Panc1 (cell line): Measurements from ENCODE around the gene HACD1. TPM values are rescaled to one million over a fixed set of nuclear protein-coding genes. Genes with fewer than 3 reads are reported as not detected.

Experiments used
- ATAC-seq: fragments of 200-7000 bp; cut with Tn5 transposase; 2 replicates; pipeline ENCODE4 v1.9.1; 2020; ENCODE audit warnings: mild to moderate bottlenecking, moderate library complexity
- BruUV-seq: library from RNA; stranded (reverse); fragments of 400-500 nt; replicated peaks from 2 replicates; lab custom pipeline; 2021; lab: Mats Ljungman, UMichigan
- CTCF ChIA-PET: fragments of 300-600 bp; sonication (Branson Sonifier 250); formaldehyde crosslinking; loops from one replicate; lab custom pipeline; 2022; ENCODE audit warnings: antibody characterized with exemption; lab: Charles Lee
- POLR2A ChIA-PET: fragments of 300-600 bp; sonication (Branson Sonifier 250); formaldehyde crosslinking; loops from one replicate; lab custom pipeline; 2022; ENCODE audit warnings: antibody characterized with exemption; lab: Charles Lee
- DNase-seq: peaks from one replicate; pipeline ENCODE4 v3.0.0-alpha.2; 2010; ENCODE audit warnings: low read depth, low spot score
- H3K27ac ChIP-seq: 2 replicates; pipeline ENCODE4 v1.5.1; 2011; ENCODE audit warnings: mild to moderate bottlenecking, low read length, inconsistent platforms
- H3K27me3 ChIP-seq: fragments of 200-500 bp; sonication (Bioruptor generic); 2 replicates; pipeline ENCODE4 v1.6.0; 2014; ENCODE audit warnings: low read length, inconsistent platforms; ENCODE audit not compliant: control insufficient read depth, insufficient read depth
- H3K36me3 ChIP-seq: fragments of 200-500 bp; sonication (Bioruptor generic); 2 replicates; pipeline ENCODE4 v1.5.1; 2014; ENCODE audit warnings: inconsistent platforms, mild to moderate bottlenecking, low read length, moderate library complexity; ENCODE audit not compliant: control insufficient read depth, insufficient read depth
- H3K4me1 ChIP-seq: 2 replicates; pipeline ENCODE4 v1.5.1; 2011; ENCODE audit warnings: inconsistent platforms, mild to moderate bottlenecking, low read length, moderate library complexity; ENCODE audit not compliant: control insufficient read depth, insufficient read depth
- H3K4me3 ChIP-seq, 2 experiments: 2 replicates each; pipeline ENCODE4 v1.5.1; 2011 to 2012; ENCODE audit warnings: low read depth in 2 of 2, low read length in 2 of 2, mild to moderate bottlenecking in 2 of 2, inconsistent platforms in 1 of 2, moderate library complexity in 1 of 2
- H3K9me3 ChIP-seq: fragments of 200-500 bp; sonication (Bioruptor generic); 2 replicates; pipeline ENCODE4 v1.5.1; 2014; ENCODE audit warnings: low read depth, mild to moderate bottlenecking, inconsistent platforms, low read length, moderate library complexity; ENCODE audit not compliant: control insufficient read depth, insufficient read depth
- POLR2AphosphoS5 ChIP-seq: IDR thresholded peaks from 2 replicates; pipeline ENCODE4 v1.6.1; 2012; ENCODE audit warnings: mild to moderate bottlenecking, low read depth, low read length, moderate library complexity
- SIN3A ChIP-seq: IDR thresholded peaks from 2 replicates; pipeline ENCODE4 v1.6.1; 2012; ENCODE audit warnings: low read depth, mild to moderate bottlenecking, low read length, moderate library complexity, borderline replicate concordance; ENCODE audit not compliant: insufficient read depth
- TCF7L2 ChIP-seq: IDR thresholded peaks from 2 replicates; pipeline ENCODE4 v1.6.1; 2011; ENCODE audit warnings: mild to moderate bottlenecking, low read depth, low read length, inconsistent platforms
- in situ Hi-C: cut with HindIII; loops from 2 replicates; pipeline ENCODE4 v1.10.0; 2016; ENCODE audit warnings: low sequenced_read_pairs, low pct_unique_long_range_greater_than_20kb
- intact Hi-C: fragments of 100-400 bp; cut with micrococcal nuclease; formaldehyde crosslinking; loops from one replicate; pipeline ENCODE4 v1.10.0; 2022; ENCODE audit not compliant: unreplicated experiment
- total RNA-seq: library from RNA; stranded (reverse); gene quantifications from one replicate; pipeline ENCODE4 v1.2.1, GENCODE V29; 2021; ENCODE audit not compliant: unreplicated experiment
- TF ChIP-seq, protein P1 (sequence below): fragments of 450-650 bp; IDR thresholded peaks from 2 replicates; pipeline ENCODE4 v1.5.1; 2017; ENCODE audit warnings: mild to moderate bottlenecking
- TF ChIP-seq, protein P2 (sequence below), 2 experiments: IDR thresholded peaks; 2 replicates each; pipeline ENCODE4 v1.6.1; 2011 to 2012; ENCODE audit warnings: low read depth in 2 of 2, control low read depth in 1 of 2, low read length in 1 of 2, mild to moderate bottlenecking in 1 of 2, moderate library complexity in 1 of 2; ENCODE audit not compliant: insufficient read depth in 1 of 2

The HACD1 gene
- total RNA-seq, 1 experiment from 2014 or later = 53.1 TPM

DNA sequence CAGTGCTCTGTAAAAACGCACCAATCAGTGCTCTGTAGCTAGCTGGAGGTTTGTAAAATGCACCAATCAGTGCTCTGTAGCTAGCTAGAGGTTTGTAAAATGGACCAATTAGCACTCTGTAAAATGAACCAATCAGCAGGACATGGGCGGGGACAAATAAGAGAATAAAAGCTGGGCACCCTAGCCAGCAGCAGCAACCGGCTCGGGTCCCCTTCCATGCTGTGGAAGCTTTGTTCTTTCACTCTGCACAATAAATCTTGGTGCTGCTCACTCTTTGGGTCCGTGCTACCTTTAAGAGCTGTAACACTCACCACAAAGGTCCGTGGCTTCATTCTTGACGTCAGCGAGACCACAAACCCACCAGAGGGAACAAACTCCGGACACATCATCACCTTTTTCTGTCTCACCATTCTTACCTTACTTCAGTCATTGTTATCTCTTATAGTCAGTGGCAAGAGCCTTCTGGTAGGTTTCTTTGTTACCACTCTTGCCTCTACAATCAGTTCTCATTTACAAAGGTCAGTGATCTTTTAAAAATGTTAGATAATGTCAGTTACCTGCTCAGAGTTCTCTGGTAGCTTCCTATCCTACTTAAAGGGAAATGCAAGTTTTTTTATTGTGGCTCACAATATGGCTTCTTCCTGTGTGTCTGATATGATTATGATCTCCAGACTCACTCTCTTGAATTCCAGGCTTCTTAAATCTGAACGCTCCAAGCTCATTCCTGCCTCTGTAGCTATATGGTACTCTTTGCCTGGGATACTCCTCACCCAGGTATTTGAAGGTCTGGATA is 31.3 kb upstream of the HACD1 start:
- Histone ChIP-seq H3K9me3 (peaks cover 6% of the 10 kb centered on the region; the same call in 1 of the 2 replicates), H3K27ac (peak overlapping the region; percentile 24; the same call in 1 of the 2 replicates), H3K4me3 (no peak overlapping the region), H3K36me3 (peaks cover 13% of the 10 kb centered on the region; the same call in 1 of the 2 replicates), H3K4me1 (peaks cover 19% of the 10 kb centered on the region; the same call in 1 of the 2 replicates), H3K27me3 (no peaks in the 10 kb centered on the region)
- CTCF ChIA-PET = no interaction called here
- POLR2A ChIA-PET = no interaction called here
- in situ Hi-C loops = no loop called here
- TF ChIP-seq, protein P1, sequence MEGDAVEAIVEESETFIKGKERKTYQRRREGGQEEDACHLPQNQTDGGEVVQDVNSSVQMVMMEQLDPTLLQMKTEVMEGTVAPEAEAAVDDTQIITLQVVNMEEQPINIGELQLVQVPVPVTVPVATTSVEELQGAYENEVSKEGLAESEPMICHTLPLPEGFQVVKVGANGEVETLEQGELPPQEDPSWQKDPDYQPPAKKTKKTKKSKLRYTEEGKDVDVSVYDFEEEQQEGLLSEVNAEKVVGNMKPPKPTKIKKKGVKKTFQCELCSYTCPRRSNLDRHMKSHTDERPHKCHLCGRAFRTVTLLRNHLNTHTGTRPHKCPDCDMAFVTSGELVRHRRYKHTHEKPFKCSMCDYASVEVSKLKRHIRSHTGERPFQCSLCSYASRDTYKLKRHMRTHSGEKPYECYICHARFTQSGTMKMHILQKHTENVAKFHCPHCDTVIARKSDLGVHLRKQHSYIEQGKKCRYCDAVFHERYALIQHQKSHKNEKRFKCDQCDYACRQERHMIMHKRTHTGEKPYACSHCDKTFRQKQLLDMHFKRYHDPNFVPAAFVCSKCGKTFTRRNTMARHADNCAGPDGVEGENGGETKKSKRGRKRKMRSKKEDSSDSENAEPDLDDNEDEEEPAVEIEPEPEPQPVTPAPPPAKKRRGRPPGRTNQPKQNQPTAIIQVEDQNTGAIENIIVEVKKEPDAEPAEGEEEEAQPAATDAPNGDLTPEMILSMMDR = no peak
- TF ChIP-seq TCF7L2 (no peak), POLR2AphosphoS5 (no peak), SIN3A (no peak)
- TF ChIP-seq, protein P2, sequence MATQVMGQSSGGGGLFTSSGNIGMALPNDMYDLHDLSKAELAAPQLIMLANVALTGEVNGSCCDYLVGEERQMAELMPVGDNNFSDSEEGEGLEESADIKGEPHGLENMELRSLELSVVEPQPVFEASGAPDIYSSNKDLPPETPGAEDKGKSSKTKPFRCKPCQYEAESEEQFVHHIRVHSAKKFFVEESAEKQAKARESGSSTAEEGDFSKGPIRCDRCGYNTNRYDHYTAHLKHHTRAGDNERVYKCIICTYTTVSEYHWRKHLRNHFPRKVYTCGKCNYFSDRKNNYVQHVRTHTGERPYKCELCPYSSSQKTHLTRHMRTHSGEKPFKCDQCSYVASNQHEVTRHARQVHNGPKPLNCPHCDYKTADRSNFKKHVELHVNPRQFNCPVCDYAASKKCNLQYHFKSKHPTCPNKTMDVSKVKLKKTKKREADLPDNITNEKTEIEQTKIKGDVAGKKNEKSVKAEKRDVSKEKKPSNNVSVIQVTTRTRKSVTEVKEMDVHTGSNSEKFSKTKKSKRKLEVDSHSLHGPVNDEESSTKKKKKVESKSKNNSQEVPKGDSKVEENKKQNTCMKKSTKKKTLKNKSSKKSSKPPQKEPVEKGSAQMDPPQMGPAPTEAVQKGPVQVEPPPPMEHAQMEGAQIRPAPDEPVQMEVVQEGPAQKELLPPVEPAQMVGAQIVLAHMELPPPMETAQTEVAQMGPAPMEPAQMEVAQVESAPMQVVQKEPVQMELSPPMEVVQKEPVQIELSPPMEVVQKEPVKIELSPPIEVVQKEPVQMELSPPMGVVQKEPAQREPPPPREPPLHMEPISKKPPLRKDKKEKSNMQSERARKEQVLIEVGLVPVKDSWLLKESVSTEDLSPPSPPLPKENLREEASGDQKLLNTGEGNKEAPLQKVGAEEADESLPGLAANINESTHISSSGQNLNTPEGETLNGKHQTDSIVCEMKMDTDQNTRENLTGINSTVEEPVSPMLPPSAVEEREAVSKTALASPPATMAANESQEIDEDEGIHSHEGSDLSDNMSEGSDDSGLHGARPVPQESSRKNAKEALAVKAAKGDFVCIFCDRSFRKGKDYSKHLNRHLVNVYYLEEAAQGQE (IDR thresholded peaks at IDR 0.05; ENCODE audit: insufficient read depth in 1 of 2, low read depth in 2 of 2, low read length in 1 of 2) = no peak
- ATAC-seq = no peak
- DNase-seq = no peak
- intact Hi-C loops = no loop called here
- BruUV-seq = no TSS peak

DNA sequence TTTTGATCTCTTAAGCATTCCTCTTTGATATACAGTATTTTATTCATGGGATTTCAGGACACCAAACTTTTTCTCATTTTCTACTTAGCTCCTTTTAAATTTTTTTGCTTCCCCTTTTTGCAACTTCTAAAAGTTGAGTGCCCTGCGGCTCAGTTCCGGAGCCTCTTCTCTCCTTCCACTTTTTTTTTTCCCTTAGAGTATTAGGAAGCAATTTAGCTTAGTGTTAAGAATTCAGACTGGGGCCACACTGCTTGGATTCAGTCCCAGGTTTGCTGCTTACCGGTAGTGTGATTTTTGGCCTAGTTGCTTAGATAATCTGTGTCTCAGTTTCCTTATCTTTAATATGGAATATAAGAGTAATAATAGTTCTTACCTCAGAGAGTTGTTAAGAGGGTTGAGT is 30.2 kb upstream of the HACD1 start:
- Histone ChIP-seq H3K27ac (no peak overlapping the region), H3K9me3 (no peaks in the 10 kb centered on the region), H3K4me1 (peaks cover 19% of the 10 kb centered on the region; the same call in 1 of the 2 replicates), H3K36me3 (peaks cover 19% of the 10 kb centered on the region; the same call in 1 of the 2 replicates), H3K27me3 (no peaks in the 10 kb centered on the region), H3K4me3 (no peak overlapping the region)
- BruUV-seq = no TSS peak
- intact Hi-C loops = no loop called here
- ChIA-PET POLR2A (no interaction called here), CTCF (no interaction called here)
- DNase-seq = no peak
- no peak for ATAC-seq
- in situ Hi-C loops = no loop called here
- TF ChIP-seq TCF7L2 = no peak
- no peak for TF ChIP-seq POLR2AphosphoS5
- TF ChIP-seq SIN3A = no peak
- TF ChIP-seq, protein P2 (IDR thresholded peaks at IDR 0.05; ENCODE audit: insufficient read depth in 1 of 2, low read depth in 2 of 2, low read length in 1 of 2) = no peak
- TF ChIP-seq, protein P1 = no peak
